DMS79 (cell line): ENCODE results near the gene C12orf76.
"Not testable (repeated sequence)": the region's sequence is repeated elsewhere in the genome, so short reads cannot be mapped to it uniquely, and the experiment has no call there.

Experiments
- DNase-seq: peaks from one replicate; lab custom pipeline; 2025; lab: John Stamatoyannopoulos, UW

C12orf76 gene

DNA sequence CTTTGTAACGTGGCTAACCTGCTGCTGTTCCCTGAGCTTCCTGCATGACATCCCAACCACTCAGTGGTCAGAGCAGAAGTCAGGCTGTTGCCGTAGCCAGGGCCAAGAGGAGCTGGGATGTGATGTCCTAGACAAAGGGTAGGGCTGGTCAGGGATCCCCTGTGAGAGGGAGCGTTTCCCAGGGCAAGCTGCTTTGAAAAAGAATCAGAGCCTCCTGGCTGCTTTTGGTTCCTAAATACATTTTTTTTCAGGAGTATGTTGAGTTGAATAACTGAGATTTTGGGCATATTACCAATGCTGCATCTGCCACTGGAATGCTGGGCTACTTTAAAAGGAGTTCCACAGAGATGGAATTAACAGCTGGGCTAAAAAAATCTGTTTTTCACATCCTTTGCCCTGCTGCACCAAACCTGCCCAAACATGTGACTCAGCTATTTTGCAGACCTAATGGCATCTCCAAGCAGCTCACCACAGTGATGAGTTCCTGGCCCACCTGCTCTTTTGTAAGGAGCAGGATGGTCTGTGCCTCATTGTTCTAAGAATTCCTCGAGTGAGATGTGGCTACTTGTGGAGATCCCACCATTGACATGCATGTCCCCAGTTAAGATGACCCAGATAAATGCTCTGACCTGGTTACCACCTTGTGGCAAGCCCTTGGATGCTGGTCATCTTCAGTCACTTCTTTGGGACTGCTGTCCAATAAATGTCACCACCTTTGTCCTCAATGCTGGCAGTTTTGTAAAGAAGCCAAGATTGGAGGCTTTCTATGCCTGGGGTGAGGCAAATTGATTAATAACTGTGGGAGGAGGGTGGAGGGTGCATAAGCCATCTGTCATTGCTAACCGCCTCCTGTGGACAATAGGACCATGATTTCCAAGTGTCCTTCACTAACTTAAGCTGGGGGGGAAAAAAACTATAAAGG is 25.0 kb downstream of the C12orf76 start:
- DNase-seq: no peak

DNA sequence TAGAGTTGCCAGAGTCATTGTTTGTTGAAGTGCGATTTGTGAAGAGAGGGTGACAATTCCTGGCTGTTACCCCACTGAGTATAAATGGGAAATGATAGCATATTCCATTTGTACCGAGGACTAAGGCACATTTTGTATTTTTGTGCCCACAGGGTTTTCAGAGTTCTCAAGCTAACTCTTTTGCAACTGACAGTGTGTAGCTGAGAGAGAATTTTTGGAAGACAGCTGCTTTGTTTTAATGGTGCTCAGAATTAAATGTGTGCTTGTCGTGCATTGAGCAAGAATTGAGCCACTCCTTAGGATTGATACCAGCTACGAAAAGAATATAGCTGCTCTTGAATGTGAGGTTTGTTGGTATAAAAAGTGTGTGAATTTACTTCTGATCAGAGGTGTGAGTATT is 27.4 kb downstream of the C12orf76 start:
- DNase-seq: no peak

DNA sequence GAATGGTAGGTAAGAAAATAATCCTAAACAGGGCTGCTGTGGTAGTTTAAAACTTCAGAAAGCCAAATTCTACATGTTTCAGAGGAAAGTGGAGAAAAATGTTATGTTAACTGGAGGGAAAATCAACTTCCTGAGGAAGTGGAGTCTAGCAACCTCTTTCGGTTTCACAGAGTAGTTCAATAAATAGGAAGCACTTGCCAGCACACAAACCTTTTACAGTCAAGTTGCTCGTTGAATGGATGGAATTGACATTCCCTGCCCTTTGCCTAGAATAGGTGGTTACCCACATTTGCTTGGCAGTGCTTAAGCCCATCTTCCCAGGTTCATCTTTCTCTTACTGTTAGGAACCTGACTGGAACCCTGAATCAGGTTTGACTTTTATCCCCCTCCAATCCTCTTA is 33.2 kb downstream of the C12orf76 start:
- DNase-seq: no peak

DNA sequence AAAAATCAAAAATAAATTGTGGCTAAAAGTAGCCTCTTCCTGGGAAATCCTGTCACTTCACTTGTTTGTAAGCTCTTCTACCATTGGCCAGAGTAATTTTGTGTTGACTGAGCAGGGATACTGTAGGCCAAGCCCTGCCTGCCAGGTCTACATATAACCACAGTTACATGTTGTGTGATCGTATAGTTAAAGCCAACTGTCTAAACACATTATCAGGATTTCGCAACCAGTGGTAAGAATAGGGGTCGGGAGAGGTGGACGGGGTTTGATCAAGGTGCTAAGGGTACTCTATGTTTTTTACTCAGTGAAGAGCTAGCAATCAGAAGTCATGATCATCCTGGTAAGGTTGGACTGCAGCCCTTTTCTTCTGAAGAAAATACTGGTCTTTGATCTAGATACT is 35.7 kb downstream of the C12orf76 start:
- DNase-seq: no peak

DNA sequence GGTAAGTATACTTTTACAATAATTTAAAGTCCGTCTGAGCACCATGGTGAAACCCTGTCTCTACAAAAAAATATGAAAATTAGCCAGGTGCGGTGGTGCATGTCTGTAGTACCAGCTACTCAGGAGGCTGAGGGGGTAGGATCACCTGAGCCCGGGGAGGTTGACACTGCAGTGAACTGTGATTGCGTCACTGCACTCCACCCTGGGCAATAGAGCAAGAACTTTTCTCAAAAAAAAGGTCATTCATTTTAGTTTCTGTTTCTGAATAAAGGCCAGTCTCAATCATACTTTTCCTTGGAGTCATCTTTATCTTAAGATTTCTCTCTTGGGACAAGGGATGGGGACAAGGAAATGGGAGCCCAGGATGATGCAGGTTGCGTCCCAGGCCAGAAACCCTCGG is 36.2 kb downstream of the C12orf76 start:
- DNase-seq: no peak

DNA sequence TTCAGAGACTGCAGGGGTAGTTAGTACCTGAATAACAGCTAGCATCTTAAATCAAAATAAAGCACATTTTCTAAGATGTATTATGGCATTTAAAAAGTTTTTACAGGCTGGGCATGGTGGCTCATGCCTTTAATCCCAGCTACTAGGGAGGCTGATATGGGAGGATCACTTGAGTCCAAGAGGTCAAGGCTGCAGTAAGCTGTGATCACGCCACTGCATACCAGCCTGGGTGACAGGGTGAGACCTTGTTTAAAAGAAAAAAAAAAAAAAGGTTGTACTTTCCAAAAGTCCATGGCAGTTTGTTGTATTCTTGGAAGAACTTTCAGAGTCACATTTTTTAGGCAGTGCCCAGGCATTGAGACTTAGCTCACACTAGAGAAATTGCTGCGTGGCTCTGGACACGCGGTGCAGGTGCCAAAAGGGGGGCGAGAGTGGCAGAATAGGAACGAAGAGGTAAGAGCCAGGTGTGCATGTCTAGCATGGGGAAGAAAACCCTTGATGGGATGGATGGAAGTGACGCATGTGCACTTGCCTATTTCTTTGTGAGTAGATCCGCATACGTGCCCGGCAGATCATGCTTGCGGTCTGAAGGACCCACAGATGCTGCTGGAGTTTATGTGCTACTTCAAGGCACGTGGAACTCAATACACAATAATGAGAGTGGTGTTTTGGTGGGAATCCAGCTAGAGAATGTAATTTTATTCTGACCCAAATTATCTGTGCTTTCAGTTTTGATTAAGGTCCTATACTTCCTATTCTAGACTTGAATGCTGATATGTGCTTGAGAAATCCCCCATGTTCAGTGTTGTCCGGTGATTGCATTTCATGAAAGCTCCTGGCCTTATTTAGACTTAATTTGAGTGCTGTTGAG is 37.2 kb downstream of the C12orf76 start:
- DNase-seq: peak; percentile 91

DNA sequence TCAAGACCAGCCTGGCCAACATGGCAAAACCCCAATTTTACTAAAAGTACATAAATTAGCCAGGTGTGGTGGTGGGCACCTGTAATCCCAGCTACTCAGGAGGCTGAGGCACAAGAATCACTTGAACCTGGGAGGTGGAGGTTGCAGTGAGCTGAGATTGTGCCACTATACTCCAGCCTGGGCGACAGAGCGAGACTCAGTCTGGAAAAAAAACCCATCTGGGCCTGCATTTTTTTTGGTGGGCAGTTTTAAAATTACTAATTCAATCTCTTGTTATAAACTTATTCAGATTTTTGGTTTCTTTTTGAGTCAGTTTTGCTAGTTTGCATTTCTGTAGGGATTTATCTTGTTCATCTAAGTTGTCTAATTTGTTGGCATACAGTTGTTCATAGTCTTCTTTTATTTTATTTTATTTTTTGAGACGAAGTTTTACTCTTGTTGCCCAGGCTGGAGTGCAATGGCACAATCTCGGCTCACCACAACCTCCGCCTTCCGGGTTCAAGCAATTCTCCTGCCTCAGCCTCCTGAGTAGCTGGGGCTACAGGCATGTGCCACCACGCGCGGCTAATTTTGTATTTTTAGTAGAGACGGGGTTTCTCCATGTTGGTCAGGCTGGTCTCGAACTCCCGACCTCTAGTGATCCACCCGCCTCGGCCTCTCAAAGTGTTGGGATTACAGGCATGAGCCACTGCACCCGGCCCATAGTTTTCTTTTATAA is 39.5 kb downstream of the C12orf76 start:
- not testable (repeated sequence) for DNase-seq

DNA sequence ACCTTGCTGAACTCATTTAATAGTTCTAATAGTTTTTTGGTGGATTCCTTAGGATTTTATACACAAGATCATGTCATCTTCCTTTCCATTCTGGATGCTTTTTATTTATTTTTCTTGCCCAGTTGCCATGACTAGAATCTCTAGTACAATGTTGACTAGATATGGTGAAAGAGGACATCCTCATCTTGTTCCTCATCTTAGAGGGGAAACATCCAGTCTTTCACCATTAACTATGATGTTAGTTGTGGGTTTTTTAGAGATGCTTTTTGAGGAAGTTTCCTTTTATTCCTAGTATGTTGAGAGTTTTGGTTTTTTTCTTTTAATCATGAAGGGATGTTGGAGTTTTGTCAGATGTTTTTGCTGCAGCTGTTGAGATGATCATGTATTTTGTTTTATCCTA is 40.4 kb downstream of the C12orf76 start:
- no peak for DNase-seq

DNA sequence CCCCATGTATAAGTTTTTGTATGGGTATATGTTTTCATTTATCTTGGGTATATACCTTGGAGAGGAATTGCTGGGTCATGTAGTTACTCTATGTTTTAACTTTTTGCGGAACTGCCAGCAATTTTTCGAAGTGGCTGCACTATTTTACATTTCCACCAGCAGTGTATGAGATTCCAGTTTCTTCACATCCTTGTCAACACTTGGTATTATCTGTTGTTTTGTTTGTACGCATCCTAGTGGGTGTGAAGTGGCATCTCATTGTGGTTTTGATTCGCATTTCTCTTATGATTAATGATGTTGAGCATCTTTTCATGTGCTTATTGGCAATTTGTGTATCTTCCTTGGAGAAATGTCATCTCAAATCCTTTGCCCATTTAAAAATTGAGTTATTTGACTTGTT is 42.2 kb downstream of the C12orf76 start:
- no peak for DNase-seq

DNA sequence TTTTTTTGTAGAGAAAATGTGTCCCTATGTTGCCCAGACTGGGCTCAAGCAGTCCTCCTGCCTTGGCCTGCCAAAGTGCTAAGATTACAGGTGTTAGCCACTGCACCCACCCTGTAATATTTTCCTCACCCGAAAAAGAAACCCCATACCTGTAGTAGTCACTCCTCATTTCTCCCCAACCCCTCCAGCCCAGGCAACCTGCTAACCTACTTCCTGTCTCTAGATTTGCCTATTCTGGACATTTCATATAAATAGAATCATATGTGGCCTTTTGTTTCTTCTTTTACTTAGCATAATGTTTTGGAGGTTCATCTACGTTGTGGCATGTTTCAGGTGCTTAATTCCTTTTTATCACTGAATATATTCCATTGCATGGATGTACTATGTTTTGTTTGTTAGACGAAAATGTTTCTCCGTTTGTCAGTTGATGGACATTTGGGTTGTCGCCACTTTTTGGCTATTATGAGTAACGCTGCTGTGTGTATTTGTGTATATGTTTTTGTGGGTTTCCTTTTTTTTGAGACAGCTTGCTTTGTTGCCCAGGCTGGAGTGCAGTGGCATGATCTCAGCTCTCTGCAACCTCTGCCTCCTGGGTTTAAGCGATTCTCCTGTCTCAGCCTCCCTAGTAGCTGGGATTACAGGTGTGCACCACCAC is 42.9 kb downstream of the C12orf76 start:
- DNase-seq: no peak

DNA sequence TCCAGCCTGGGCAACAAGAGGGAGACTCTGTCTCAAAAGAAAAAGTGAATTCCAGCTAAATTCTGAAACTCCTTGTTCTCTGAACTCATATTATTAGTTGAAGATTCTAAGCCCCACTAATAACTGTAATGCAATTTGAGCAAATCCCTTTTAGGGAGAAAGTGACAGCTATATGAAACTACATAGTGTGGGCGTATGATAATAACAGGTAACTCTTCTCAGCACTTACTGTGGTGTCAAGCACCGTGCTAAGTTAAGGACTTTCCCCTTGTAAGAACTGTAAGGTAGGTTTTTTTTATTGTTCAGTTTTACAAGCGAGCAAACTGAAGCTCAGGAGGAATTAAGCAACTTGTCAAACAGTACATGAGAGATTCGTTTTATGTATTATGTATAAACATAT is 43.7 kb downstream of the C12orf76 start:
- DNase-seq: no peak

DNA sequence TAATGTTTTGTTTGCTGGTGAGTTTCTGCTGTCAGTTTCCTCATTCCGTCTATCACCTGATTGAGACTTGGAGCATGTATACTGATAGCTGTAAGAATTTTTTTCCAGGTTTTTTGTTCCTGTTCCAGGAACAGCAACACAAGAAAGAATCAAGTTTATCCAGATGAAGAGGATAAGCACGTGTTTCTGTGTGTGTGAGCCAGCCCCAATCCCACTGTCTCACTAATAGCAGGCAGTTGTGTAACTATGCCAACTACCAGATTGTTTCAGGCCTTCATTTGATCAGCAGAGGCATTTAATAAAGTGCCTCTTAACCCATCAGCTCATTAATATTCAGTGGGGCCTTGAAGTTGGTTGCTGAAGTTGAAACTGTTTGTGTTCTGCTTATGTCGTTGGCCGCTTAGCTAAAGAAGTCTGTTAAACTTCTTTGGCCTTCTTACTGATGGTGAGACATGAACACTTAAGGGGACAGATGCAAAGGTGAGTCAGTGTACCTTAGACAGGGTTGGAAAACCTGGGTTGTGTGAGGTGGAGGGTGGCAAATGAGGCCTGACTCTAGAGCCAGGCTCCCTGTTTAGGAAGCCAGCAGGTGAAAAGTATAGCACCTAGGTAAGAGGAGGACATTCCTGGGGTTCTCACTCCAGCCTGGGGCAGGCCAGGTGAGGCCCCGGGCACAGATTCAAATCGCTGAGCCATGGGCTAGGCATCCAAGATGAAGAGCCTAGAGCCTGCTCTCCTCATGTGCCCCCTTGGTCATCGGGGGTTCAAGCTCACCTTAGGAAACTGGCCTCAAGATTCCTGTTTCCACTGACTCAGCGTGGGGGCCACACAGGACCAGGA is 45.4 kb downstream of the C12orf76 start:
- DNase-seq: no peak

DNA sequence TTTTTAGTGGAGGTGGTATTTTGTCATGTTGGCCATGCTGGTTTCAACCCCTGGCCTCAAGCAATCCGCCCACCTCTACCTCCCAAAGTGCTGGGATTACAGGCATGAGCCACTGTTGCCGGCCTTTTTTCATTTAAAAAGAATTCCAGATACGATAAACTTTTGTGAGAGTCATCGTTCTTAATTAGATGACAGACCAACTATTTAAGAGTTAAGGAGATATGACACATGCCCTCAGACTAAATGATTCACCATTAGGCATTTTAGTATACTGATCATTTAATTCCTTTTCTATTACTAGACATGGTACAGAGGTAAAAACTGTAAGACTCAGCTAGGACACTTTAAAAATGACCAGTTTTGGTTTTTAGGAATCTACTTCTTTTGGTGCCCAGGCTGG is 46.7 kb downstream of the C12orf76 start:
- no peak for DNase-seq

DNA sequence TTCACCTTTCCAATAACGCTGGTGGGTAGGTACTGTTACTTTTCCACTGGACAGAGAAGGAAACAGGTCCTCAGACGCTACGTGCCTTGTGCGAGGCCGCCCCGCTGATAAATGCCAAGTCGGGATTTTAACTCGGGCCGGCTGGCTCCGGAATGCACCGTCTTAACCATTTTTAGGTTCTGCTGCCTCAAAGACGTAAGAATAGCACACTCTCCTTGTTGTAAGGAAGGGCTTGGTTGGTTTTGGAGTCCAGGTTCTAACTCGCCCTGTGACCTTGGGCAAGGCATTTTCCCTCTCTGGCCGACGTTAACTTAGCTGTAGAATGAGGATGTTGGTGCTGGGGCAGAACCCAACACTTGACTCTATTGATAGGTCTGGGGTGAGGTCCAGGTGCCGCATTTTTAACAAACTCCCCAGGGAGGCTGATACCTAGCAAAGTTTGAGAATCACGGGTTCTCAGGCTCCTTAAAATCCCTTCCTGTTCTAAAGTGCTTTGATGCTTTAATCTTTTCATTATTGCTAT is 48.3 kb downstream of the C12orf76 start:
- DNase-seq: no peak

DNA sequence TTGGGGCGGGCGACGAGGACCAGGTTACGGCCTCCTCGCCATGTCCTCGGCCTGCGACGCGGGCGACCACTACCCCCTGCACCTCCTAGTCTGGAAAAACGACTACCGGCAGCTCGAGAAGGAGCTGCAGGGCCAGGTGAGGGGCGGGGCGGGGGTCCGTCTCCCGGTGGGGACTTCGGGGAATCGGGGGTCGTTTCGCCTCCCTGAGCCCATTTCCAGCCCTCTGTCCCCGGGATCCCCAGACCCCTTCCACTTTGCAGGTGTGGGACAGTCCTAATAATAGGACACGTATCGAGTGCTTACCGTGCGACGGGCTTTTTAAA is 48.7 kb downstream of the C12orf76 start:
- no peak for DNase-seq

DNA sequence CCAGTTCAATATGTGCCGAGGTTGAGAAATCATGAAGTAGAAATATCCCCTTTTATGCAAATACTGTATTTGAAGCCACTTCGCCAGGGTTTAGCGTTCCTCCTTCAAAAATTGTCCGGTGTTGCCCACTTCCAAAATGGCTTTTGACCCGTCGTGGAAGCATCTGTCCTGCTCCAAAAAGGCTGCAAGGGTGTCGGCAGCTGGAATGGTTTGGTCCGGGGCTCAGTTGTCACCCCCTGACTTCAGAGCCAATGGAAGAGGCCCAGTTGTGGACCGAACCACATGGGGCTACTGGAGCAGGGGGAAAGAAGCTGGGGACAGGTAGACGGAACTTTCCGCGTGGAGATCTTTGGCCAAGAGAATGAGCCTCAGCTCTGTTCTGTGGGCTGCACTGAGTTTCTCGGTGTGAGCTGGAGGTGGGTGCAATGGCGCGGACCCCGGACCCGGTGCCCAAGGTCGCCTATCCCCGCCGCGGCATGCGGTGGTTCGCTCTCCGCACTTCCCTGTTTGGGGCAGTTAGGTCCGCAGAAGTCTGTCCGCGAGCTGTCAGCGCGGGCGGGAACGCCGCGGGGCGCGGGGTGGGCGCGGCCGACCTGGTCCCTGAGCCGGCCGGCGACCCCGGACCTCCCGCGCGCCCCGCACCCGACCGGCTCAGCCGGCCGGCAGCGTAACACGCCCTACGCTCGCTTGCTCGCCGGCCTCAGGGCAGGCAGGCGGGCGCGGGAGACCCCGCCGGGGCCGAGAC is 49.2 kb downstream of the C12orf76 start, which contains the start of gene ANKRD13A:
TSS of gene ANKRD13A (plus strand) at position 527 of the 745 bp plus-strand sequence. CDS start 259 bp downstream, outside the sequence.
- DNase-seq: peak; percentile 87

DNA sequence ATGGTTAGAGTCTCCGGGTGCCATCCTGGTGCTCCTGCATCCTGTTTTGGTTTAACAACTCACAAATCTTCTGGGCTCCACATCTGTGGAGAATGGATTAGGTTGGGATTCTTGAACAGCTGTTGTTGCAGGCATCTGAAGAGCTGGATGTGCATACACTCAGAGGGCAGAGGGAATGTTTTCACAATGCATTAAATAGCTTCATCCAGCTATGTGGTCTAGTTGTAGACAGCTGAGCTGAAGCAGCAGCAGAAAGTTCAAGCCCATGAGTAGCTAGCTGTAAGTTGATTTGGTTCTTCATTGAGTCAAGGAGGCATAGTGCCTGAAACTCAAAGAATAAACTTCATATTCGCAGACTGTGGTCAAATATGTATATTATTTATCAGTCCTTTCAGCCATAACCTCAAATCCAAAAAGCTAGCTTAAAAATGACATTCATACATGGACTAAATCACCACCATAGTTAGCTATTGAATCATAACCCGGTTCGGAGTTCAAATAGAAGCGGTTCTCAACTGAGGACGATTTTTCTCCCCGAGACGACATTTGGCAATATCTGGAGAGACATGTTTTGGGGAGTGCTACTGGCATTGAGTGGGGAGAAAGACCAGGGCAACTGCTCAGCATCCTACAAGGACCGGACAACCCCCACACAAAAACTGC is 50.0 kb downstream of the C12orf76 start:
- DNase-seq: no peak

DNA sequence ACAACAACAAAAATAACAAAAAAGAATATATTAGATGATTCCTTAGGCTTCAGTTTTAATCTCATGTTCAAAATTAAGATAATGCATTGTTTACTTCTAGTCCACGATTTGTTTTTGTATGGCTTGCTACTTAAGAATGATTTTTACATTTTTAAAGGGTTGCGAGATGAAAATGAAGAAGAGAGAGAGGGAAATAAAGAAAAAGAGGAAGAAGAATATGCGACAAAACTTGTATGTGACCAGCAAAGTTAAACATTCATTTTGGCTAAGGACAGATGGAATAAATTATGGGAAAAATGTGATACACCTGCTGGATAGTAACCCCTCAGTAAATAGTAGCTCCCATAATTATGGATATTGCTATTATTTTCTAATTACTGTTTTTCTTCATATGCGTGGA is 50.9 kb downstream of the C12orf76 start:
- DNase-seq: no peak

DNA sequence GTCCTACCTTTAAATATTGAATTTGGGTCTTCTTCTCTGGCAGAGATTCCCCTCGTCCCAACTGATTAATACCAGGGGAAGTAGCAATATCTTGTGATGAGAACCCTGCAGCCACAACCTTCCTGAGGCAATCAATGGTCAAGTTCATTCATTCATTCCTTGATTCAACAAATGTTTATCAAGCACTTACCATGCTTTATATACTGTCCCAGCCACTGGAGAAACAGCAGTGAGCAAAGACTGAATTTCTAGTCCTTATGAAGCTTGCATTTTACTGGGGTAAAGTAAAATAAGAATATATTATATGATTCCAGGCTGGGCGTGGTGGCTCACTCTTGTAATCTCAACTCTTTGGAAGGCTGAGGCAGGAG is 51.9 kb downstream of the C12orf76 start:
- DNase-seq: no peak
